ENCODE data around the gene GAS2L1. TPM values are rescaled to one million over a fixed set of nuclear protein-coding genes. Genes with fewer than 3 reads are reported as not detected.

GAS2L1 gene
- total RNA-seq, 3 donors from 2014 or later, result 12.2 to 19.3 (median 15.7) TPM

DNA sequence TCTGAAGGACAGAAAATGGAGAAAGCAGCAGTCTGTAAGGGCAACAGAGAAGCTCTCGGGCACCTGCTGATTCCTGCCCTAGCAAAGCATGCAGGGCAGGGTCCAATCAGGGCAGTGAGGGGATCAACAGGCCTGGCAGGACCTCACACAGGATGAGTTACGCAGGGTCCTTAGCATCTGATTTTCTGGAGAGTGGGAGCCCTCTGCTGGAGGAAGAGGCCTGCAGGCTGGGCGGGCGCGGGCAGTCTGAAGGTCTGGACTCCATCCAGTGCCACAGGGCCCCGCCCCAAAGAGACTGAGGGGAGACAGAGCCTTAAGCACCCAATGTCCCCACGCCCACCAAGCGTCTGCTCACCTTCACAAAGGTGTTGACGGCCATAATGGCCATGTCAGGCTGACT, 53.0 kb downstream of the GAS2L1 start:
- peak overlapping the region in 1 of 2 donors; percentile 11 for H3K27ac ChIP-seq
- H3K27me3 ChIP-seq, result no peaks in the 10 kb centered on the region
- H3K4me1 ChIP-seq, result no peaks in the 10 kb centered on the region
- TF ChIP-seq, protein P1, sequence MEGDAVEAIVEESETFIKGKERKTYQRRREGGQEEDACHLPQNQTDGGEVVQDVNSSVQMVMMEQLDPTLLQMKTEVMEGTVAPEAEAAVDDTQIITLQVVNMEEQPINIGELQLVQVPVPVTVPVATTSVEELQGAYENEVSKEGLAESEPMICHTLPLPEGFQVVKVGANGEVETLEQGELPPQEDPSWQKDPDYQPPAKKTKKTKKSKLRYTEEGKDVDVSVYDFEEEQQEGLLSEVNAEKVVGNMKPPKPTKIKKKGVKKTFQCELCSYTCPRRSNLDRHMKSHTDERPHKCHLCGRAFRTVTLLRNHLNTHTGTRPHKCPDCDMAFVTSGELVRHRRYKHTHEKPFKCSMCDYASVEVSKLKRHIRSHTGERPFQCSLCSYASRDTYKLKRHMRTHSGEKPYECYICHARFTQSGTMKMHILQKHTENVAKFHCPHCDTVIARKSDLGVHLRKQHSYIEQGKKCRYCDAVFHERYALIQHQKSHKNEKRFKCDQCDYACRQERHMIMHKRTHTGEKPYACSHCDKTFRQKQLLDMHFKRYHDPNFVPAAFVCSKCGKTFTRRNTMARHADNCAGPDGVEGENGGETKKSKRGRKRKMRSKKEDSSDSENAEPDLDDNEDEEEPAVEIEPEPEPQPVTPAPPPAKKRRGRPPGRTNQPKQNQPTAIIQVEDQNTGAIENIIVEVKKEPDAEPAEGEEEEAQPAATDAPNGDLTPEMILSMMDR (IDR thresholded peaks at IDR 0.05), result peak in 2 of 3 donors; percentile 64 to 66
- no peak for TF ChIP-seq POLR2A (IDR thresholded peaks at IDR 0.05)
- intact Hi-C loops (cut with DNase I; ENCODE audit: low total_unique reads), result no loop called here
- no peaks in the 10 kb centered on the region for H3K9me3 ChIP-seq
- peak in 1 of 2 donors; percentile 62 for DNase-seq (ENCODE audit: low spot score in 2 of 2)
- H3K4me3 ChIP-seq, result no peak overlapping the region
- H3K36me3 ChIP-seq, result no peaks in the 10 kb centered on the region

Other genes with a start within 250 kb of the GAS2L1 start
- gene C22orf31, start 244.8 kb upstream of the GAS2L1 start, total RNA-seq, result under 1 TPM in 1 of 3 donors, not detected in 2; 0.73 TPM
- gene KREMEN1, start 233.6 kb upstream of the GAS2L1 start, total RNA-seq, result 10 to 100 TPM in 2 of 3 donors, 1 to 10 TPM in 1; 9.5 to 13.6 (median 13.5) TPM
- gene EMID1, start 100.8 kb upstream of the GAS2L1 start, total RNA-seq, result 1 to 10 TPM; 1.1 to 4.6 (median 2.3) TPM
- 10 to 100 TPM; 16.2 to 31.8 (median 28.2) TPM for gene RHBDD3, start 38.7 kb upstream of the GAS2L1 start, total RNA-seq
- gene EWSR1, start 38.4 kb upstream of the GAS2L1 start, total RNA-seq, result 100 to 1,000 TPM; 165 to 224 (median 220) TPM
- gene RASL10A, start 9.0 kb downstream of the GAS2L1 start, total RNA-seq, result 1 to 10 TPM; 2.7 to 4.7 (median 4.3) TPM
- 10 to 100 TPM; 55.7 to 58.7 (median 58.2) TPM for gene AP1B1, start 81.9 kb downstream of the GAS2L1 start, total RNA-seq
- not detected for gene RFPL1, start 131.9 kb downstream of the GAS2L1 start, total RNA-seq
- gene NEFH, start 173.6 kb downstream of the GAS2L1 start, total RNA-seq, result under 1 TPM; 0.29 to 0.33 (median 0.32) TPM
- 10 to 100 TPM; 33.2 to 55.4 (median 48.0) TPM for gene THOC5, start 247.1 kb downstream of the GAS2L1 start, total RNA-seq